ENCODE results near the gene NTN5.

Gene NTN5

DNA sequence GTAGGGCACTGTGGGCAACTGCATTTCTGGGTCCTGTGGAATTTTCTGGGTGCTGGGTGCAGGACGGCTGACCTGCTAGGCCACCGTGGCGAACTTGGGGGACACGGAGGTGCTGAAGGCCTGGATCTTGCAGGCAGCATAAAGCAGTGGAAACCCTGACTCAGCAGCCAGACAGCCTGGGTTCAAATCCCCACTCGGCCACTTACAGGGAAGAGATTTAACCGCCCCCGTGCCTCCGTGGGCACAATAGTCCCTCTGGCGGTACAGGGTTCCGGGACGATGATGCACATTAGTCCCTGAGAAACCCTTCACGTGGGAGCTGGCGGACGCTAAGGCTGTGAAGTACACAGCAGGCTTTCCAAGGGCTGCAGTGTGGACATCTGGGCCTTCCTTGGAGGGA is 60.9 kb downstream of the NTN5 start:
- DNase-seq: no peak

Measured in NCI-H2227 treated with DMSO at 0.1 percent for 48 hours (cell line).